Left kidney (tissue), 8 donors: ENCODE data around the gene TCEAL7. TPM values are rescaled to one million over a fixed set of nuclear protein-coding genes. Genes with fewer than 3 reads are reported as not detected.
"Not testable (repeated sequence)": the region's sequence is repeated elsewhere in the genome, so short reads cannot be mapped to it uniquely, and the experiment has no call there.

Experiments used
- DNase-seq: peaks from one replicate; pipeline ENCODE4 v3.0.0-alpha.2; 2013
- long read RNA-seq, 8 donors: transcript quantifications; one replicate each; lab custom pipeline, GENCODE V29; 2026
- polyA plus RNA-seq: library from polyadenylated mRNA; unstranded; fragments of 120-200 nt; gene quantifications from one replicate; pipeline ENCODE4 v1.2.1, GENCODE V29; 2013; ENCODE audit not compliant: insufficient read length

The TCEAL7 gene
- 37.6 TPM for polyA plus RNA-seq
- long read RNA-seq, donor 1, transcript TCEAL7-202 (3 exons, 852 nt) = major isoform, 9 of 18 reads
- long read RNA-seq, donor 1, transcript TCEAL7-201 (3 exons, 1,177 nt) = major isoform, 9 of 18 reads
- long read RNA-seq, donor 1, partial matches to known transcripts = 0 of 18 reads
- long read RNA-seq, donor 1, other reads (novel, unspliced or antisense) = 0 of 18 reads
- long read RNA-seq, donor 2, transcript TCEAL7-201 (3 exons, 1,177 nt) = major isoform, 6 of 11 reads
- long read RNA-seq, donor 2, transcript TCEAL7-202 (3 exons, 852 nt) = minor isoform, 5 of 11 reads
- long read RNA-seq, donor 2, partial matches to known transcripts = 0 of 11 reads
- long read RNA-seq, donor 2, other reads (novel, unspliced or antisense) = 0 of 11 reads
- long read RNA-seq, donor 3, transcript TCEAL7-201 (3 exons, 1,177 nt) = major isoform, 18 of 18 reads
- long read RNA-seq, donor 3, partial matches to known transcripts = 0 of 18 reads
- long read RNA-seq, donor 3, other reads (novel, unspliced or antisense) = 0 of 18 reads
- long read RNA-seq, donor 4, partial matches to known transcripts = 0 of 2 reads
- long read RNA-seq, donor 4, other reads (novel, unspliced or antisense) = 0 of 2 reads
- long read RNA-seq, donor 5, transcript TCEAL7-202 (3 exons, 852 nt) = minor isoform, 16 of 71 reads
- long read RNA-seq, donor 5, transcript TCEAL7-201 (3 exons, 1,177 nt) = major isoform, 20 of 71 reads
- long read RNA-seq, donor 5, partial matches to known transcripts = 24 of 71 reads
- long read RNA-seq, donor 5, other reads (novel, unspliced or antisense) = 11 of 71 reads
- long read RNA-seq, donor 6, transcript TCEAL7-202 (3 exons, 852 nt) = minor isoform, 11 of 35 reads
- long read RNA-seq, donor 6, transcript TCEAL7-201 (3 exons, 1,177 nt) = major isoform, 13 of 35 reads
- long read RNA-seq, donor 6, partial matches to known transcripts = 5 of 35 reads
- long read RNA-seq, donor 6, other reads (novel, unspliced or antisense) = 6 of 35 reads
- long read RNA-seq, donor 7, transcript TCEAL7-201 (3 exons, 1,177 nt) = major isoform, 15 of 69 reads
- long read RNA-seq, donor 7, transcript TCEAL7-202 (3 exons, 852 nt) = minor isoform, 12 of 69 reads
- long read RNA-seq, donor 7, partial matches to known transcripts = 42 of 69 reads
- long read RNA-seq, donor 7, other reads (novel, unspliced or antisense) = 0 of 69 reads
- long read RNA-seq, donor 8, partial matches to known transcripts = 0 of 5 reads
- long read RNA-seq, donor 8, other reads (novel, unspliced or antisense) = 0 of 5 reads

GRCh38 chrX:103329991-103330390, at the start of gene TCEAL7:
TCEAL7 (plus strand) TSS chrX:103330239; CDS start chrX:103331404, 1,165 bp downstream.
- peak; percentile 70 for DNase-seq

GRCh38 chrX:103293118-103293517, 36.9 kb upstream of the TCEAL7 start:
- no peak for DNase-seq

- no peak for DNase-seq
These were observed 25.3 kb upstream of the TCEAL7 start for GRCh38 chrX:103304705-103305104.

- DNase-seq = not testable (repeated sequence)
These were observed 24.4 kb upstream of the TCEAL7 start for GRCh38 chrX:103305666-103306065.

GRCh38 chrX:103309860-103310554, 20.0 kb upstream of the TCEAL7 start:
- no peak for DNase-seq

- peak; percentile 63 for DNase-seq
These were observed 19.3 kb upstream of the TCEAL7 start, which contains the start of gene BEX2 for GRCh38 chrX:103310555-103311398. BEX2 (minus strand) TSS chrX:103310990; CDS start chrX:103309976, 1,014 bp downstream.

GRCh38 chrX:103311399-103311780, 18.6 kb upstream of the TCEAL7 start:
- no peak for DNase-seq

- DNase-seq = peak; percentile 49
These were observed 746 bp downstream of the TCEAL7 start for GRCh38 chrX:103330681-103331288.

- no peak for DNase-seq
These were observed 8.6 kb downstream of the TCEAL7 start for GRCh38 chrX:103338663-103339062.

- no peak for DNase-seq
These were observed 13.1 kb downstream of the TCEAL7 start for GRCh38 chrX:103343105-103343504.

- DNase-seq = no peak
These were observed 14.6 kb downstream of the TCEAL7 start for GRCh38 chrX:103344606-103345005.

- no peak for DNase-seq
These were observed 17.8 kb downstream of the TCEAL7 start for GRCh38 chrX:103347682-103348397.

GRCh38 chrX:103356130-103356798, 26.2 kb downstream of the TCEAL7 start, which contains the start of gene TCEAL9:
TCEAL9 (plus strand) TSS chrX:103356506; CDS start chrX:103357685, 1,179 bp downstream.
- DNase-seq = peak; percentile 81

- peak; percentile 52 for DNase-seq
These were observed 26.8 kb downstream of the TCEAL7 start for GRCh38 chrX:103356858-103357257.

- no peak for DNase-seq
These were observed 27.8 kb downstream of the TCEAL7 start for GRCh38 chrX:103357871-103358270.

GRCh38 chrX:103359605-103360004, 29.6 kb downstream of the TCEAL7 start:
- not testable (repeated sequence) for DNase-seq

- no peak for DNase-seq
These were observed 30.1 kb downstream of the TCEAL7 start for GRCh38 chrX:103360092-103360491.

- no peak for DNase-seq
These were observed 30.9 kb downstream of the TCEAL7 start for GRCh38 chrX:103360916-103361315.
